ENCODE results near the gene SAT2. TPM values are rescaled to one million over a fixed set of nuclear protein-coding genes. Genes with fewer than 3 reads are reported as not detected.

Gene SAT2
- total and polyA plus RNA-seq, 2 of the 13 experiments (the other 11 are each of a cell fraction or from before 2014, with no cell fraction given), result 37.6 to 93.7 TPM

DNA sequence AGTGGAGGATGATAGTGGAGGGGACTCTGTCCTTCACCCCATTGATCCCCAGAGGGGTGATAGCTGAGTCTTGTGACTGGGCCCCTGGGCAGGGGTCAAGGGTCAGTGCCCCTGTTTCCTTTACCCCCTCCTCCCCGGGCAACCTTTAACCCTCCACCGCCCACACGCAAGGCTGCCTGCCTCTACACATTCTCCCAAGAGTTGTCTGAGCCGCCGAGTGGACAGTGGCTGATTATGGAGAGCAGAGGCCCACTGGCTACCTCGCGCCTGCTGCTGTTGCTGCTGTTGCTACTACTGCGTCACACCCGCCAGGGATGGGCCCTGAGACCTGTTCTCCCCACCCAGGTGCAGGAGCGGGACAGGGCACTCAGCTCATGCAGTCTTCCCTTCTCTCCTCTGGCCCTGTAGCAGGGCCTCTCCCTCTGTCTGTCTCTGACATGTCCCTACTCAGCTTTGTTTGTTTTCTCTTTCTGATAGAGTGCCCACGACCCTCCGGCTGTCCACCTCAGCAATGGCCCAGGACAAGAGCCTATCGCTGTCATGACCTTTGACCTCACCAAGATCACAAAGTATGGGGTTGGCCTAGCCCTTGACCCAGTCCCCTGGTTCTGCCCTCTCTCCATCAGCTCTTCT lies 2.4 kb upstream of the SAT2 start, which contains the start of gene SHBG (continued):
- TF ChIP-seq, protein P1, sequence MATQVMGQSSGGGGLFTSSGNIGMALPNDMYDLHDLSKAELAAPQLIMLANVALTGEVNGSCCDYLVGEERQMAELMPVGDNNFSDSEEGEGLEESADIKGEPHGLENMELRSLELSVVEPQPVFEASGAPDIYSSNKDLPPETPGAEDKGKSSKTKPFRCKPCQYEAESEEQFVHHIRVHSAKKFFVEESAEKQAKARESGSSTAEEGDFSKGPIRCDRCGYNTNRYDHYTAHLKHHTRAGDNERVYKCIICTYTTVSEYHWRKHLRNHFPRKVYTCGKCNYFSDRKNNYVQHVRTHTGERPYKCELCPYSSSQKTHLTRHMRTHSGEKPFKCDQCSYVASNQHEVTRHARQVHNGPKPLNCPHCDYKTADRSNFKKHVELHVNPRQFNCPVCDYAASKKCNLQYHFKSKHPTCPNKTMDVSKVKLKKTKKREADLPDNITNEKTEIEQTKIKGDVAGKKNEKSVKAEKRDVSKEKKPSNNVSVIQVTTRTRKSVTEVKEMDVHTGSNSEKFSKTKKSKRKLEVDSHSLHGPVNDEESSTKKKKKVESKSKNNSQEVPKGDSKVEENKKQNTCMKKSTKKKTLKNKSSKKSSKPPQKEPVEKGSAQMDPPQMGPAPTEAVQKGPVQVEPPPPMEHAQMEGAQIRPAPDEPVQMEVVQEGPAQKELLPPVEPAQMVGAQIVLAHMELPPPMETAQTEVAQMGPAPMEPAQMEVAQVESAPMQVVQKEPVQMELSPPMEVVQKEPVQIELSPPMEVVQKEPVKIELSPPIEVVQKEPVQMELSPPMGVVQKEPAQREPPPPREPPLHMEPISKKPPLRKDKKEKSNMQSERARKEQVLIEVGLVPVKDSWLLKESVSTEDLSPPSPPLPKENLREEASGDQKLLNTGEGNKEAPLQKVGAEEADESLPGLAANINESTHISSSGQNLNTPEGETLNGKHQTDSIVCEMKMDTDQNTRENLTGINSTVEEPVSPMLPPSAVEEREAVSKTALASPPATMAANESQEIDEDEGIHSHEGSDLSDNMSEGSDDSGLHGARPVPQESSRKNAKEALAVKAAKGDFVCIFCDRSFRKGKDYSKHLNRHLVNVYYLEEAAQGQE (IDR thresholded peaks at IDR 0.05; ENCODE audit: borderline replicate concordance in 1 of 2, low read depth in 1 of 2, low read length in 2 of 2), result no peak
- TF ChIP-seq ZNF274 (CRISPR knock-in tag; IDR thresholded peaks at IDR 0.05) (peak; percentile 28; the same call in 1 of the 2 replicates), ZNF557 (CRISPR knock-in tag; IDR thresholded peaks at IDR 0.05) (no peak), ZBTB7B (CRISPR knock-in tag; IDR thresholded peaks at IDR 0.05) (peak; percentile 46; the same call in 1 of the 2 replicates), ZNF768 (CRISPR knock-in tag; IDR thresholded peaks at IDR 0.05) (no peak), PPARG (CRISPR knock-in tag; conservative IDR thresholded peaks at IDR 0.05) (peak; percentile 37; the same call in 1 of the 2 replicates), PHF21A (CRISPR knock-in tag; IDR thresholded peaks at IDR 0.05) (peak; percentile 54; the same call in 1 of the 2 replicates), MED1 (CRISPR knock-in tag; IDR thresholded peaks at IDR 0.05) (peak; percentile 19; the same call in 1 of the 2 replicates), SRY (CRISPR knock-in tag; IDR thresholded peaks at IDR 0.05) (peak; percentile 57; the same call in 1 of the 2 replicates), KDM6A (CRISPR knock-in tag; IDR thresholded peaks at IDR 0.05; ENCODE audit: low read depth) (0 out of 2 replicates have a peak, but pooled peaks have one; percentile 57), KDM2A (CRISPR knock-in tag; IDR thresholded peaks at IDR 0.05; ENCODE audit: borderline replicate concordance, low read depth) (no peak), MAZ (IDR thresholded peaks at IDR 0.05; ENCODE audit: borderline replicate concordance, low read depth, low read length) (no peak), MAZ (CRISPR knock-in tag; IDR thresholded peaks at IDR 0.05; ENCODE audit: low read depth) (peak; percentile 54; the same call in 1 of the 2 replicates), PITX1 (CRISPR knock-in tag; IDR thresholded peaks at IDR 0.05) (no peak), HNRNPL (IDR thresholded peaks at IDR 0.05; ENCODE audit: low read depth, low read length) (0 out of 2 replicates have a peak, but pooled peaks have one; percentile 50), RXRA (CRISPR knock-in tag; IDR thresholded peaks at IDR 0.05) (peak; percentile 17; the same call in 1 of the 2 replicates), MTF1 (CRISPR knock-in tag; IDR thresholded peaks at IDR 0.05) (no peak), ZMYM3 (CRISPR knock-in tag; IDR thresholded peaks at IDR 0.05) (0 out of 2 replicates have a peak, but pooled peaks have one; percentile 40), NR2F6 (IDR thresholded peaks at IDR 0.05) (peak; percentile 92), NR2F6 (CRISPR knock-in tag; IDR thresholded peaks at IDR 0.05) (peak; percentile 89)
- TF ChIP-seq, protein P2, sequence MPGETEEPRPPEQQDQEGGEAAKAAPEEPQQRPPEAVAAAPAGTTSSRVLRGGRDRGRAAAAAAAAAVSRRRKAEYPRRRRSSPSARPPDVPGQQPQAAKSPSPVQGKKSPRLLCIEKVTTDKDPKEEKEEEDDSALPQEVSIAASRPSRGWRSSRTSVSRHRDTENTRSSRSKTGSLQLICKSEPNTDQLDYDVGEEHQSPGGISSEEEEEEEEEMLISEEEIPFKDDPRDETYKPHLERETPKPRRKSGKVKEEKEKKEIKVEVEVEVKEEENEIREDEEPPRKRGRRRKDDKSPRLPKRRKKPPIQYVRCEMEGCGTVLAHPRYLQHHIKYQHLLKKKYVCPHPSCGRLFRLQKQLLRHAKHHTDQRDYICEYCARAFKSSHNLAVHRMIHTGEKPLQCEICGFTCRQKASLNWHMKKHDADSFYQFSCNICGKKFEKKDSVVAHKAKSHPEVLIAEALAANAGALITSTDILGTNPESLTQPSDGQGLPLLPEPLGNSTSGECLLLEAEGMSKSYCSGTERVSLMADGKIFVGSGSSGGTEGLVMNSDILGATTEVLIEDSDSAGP (CRISPR knock-in tag; IDR thresholded peaks at IDR 0.05; ENCODE audit: borderline replicate concordance), result 0 out of 2 replicates have a peak, but pooled peaks have one; percentile 50
- TF ChIP-seq, protein P3, sequence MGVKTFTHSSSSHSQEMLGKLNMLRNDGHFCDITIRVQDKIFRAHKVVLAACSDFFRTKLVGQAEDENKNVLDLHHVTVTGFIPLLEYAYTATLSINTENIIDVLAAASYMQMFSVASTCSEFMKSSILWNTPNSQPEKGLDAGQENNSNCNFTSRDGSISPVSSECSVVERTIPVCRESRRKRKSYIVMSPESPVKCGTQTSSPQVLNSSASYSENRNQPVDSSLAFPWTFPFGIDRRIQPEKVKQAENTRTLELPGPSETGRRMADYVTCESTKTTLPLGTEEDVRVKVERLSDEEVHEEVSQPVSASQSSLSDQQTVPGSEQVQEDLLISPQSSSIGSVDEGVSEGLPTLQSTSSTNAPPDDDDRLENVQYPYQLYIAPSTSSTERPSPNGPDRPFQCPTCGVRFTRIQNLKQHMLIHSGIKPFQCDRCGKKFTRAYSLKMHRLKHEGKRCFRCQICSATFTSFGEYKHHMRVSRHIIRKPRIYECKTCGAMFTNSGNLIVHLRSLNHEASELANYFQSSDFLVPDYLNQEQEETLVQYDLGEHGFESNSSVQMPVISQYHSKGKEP (CRISPR knock-in tag; IDR thresholded peaks at IDR 0.05), result no peak
- TF ChIP-seq, protein P4, sequence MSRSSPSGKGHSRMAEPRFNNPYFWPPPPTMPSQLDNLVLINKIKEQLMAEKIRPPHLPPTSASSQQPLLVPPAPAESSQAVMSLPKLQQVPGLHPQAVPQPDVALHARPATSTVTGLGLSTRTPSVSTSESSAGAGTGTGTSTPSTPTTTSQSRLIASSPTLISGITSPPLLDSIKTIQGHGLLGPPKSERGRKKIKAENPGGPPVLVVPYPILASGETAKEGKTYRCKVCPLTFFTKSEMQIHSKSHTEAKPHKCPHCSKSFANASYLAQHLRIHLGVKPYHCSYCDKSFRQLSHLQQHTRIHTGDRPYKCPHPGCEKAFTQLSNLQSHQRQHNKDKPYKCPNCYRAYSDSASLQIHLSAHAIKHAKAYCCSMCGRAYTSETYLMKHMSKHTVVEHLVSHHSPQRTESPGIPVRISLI (CRISPR knock-in tag; IDR thresholded peaks at IDR 0.05; ENCODE audit: borderline replicate concordance), result peak; percentile 22; the same call in 1 of the 2 replicates

All from HepG2 (cell line).